K562 (cell line): ENCODE data around the gene FOXN3. TPM values are rescaled to one million over a fixed set of nuclear protein-coding genes. Genes with fewer than 3 reads are reported as not detected.

Experiments used
- ATAC-seq: fragments of 200-7000 bp; cut with Tn5 transposase; 3 replicates; pipeline ENCODE4 v1.9.1; 2020; ENCODE audit warnings: moderate library complexity
- BruUV-seq: library from RNA; stranded (reverse); fragments of 400-500 nt; replicated peaks from 2 replicates; lab custom pipeline; 2021; lab: Mats Ljungman, UMichigan
- CTCF ChIA-PET: fragments of 300-600 bp; formaldehyde crosslinking; extraction: SDS; loops from one replicate; lab custom pipeline; 2021; ENCODE audit warnings: low intra/inter-chr PET ratio; lab: Yijun Ruan, JAX
- POLR2A ChIA-PET: fragments of 300-600, 350-650 bp; sonication (Branson Sonifier 250); formaldehyde crosslinking; extraction: SDS; loops from one replicate; lab custom pipeline; 2021; ENCODE audit warnings: antibody characterized with exemption, inconsistent platforms; lab: Yijun Ruan, JAX
- DNase-seq, 4 experiments: peaks; one replicate each; pipeline versions ENCODE4 v3.0.0 to v3.0.0-alpha.2; 2011 to 2018; ENCODE audit warnings: low spot score in 3 of 4, mixed read lengths in 3 of 4; ENCODE audit errors: extremely low read depth in 1 of 4
- FAIRE-seq: peaks from 2 replicates; lab custom pipeline; 2011; peaks lifted over from hg19 to GRCh38; lab: Jason Lieb, UNC
- H2AFZ ChIP-seq: 2 replicates; pipeline ENCODE4 v1.6.0; 2011; ENCODE audit warnings: low read depth, low read length, control low read depth, inconsistent platforms
- H3K27ac ChIP-seq: fragments of 200-600 bp; 3 replicates; pipeline ENCODE4 v1.8.0; 2011; ENCODE audit warnings: low read depth, mild to moderate bottlenecking, control low read depth, inconsistent platforms, low read length, moderate library complexity, mixed read lengths; ENCODE audit errors: extremely low read depth
- H3K27me3 ChIP-seq, 2 experiments: fragments of 300-600 bp in 1 of 2; 2 replicates in 1 of 2; 3 replicates in 1 of 2; pipeline versions ENCODE4 v1.6.0 to v1.8.0; 2011; ENCODE audit warnings: inconsistent platforms in 2 of 2, low read length in 2 of 2, mild to moderate bottlenecking in 1 of 2, mixed read lengths in 1 of 2, moderate library complexity in 1 of 2; ENCODE audit not compliant: control insufficient read depth in 2 of 2, insufficient read depth in 2 of 2
- H3K36me3 ChIP-seq: fragments of 300-600 bp; 3 replicates; pipeline ENCODE4 v1.8.0; 2011; ENCODE audit warnings: mild to moderate bottlenecking, low read length, inconsistent platforms; ENCODE audit not compliant: control insufficient read depth, insufficient read depth
- H3K4me1 ChIP-seq, 2 experiments: fragments of 200-600 bp in 1 of 2; replicated peaks in 1 of 2; 2 replicates in 1 of 2; 3 replicates in 1 of 2; pipeline versions ENCODE4 v1.5.1 to v1.8.0; 2011; ENCODE audit warnings: inconsistent platforms in 2 of 2, low read length in 2 of 2, mild to moderate bottlenecking in 1 of 2, mixed read lengths in 1 of 2, moderate library complexity in 1 of 2; ENCODE audit not compliant: control insufficient read depth in 2 of 2, insufficient read depth in 2 of 2
- H3K4me2 ChIP-seq: 2 replicates; pipeline ENCODE4 v1.6.1; 2011; ENCODE audit warnings: low read length, control low read depth, inconsistent platforms, mixed read lengths; ENCODE audit not compliant: insufficient read depth
- H3K4me3 ChIP-seq: fragments of 200-600 bp; sonication (generic), shearing (Covaris generic); 2 replicates; pipeline ENCODE4 v1.5.1; 2016; ENCODE audit warnings: control low read depth, inconsistent platforms
- H3K79me2 ChIP-seq: fragments of 200-600 bp; 3 replicates; pipeline ENCODE4 v1.8.0; 2011; ENCODE audit warnings: low read length, inconsistent platforms; ENCODE audit not compliant: control insufficient read depth, insufficient read depth
- H3K9ac ChIP-seq, 2 experiments: 2 replicates each; pipeline versions ENCODE4 v1.6.0 to v1.6.1; 2011; ENCODE audit warnings: low read depth in 2 of 2, low read length in 2 of 2, control low read depth in 1 of 2, inconsistent platforms in 1 of 2, mild to moderate bottlenecking in 1 of 2, mixed read lengths in 1 of 2; ENCODE audit not compliant: insufficient read depth in 1 of 2
- H3K9me1 ChIP-seq: one replicate; pipeline ENCODE4 v1.6.0; 2011; ENCODE audit warnings: inconsistent platforms, mild to moderate bottlenecking, low read length, moderate library complexity; ENCODE audit not compliant: control insufficient read depth, insufficient read depth
- H3K9me3 ChIP-seq: replicated peaks from 2 replicates; pipeline ENCODE4 v1.5.1; 2011; ENCODE audit warnings: low read depth, low read length, inconsistent platforms; ENCODE audit not compliant: control insufficient read depth, insufficient read depth
- H4K20me1 ChIP-seq: replicated peaks from 2 replicates; pipeline ENCODE4 v1.6.1; 2011; ENCODE audit warnings: low read length, inconsistent platforms, mixed read lengths; ENCODE audit not compliant: control insufficient read depth, insufficient read depth
- BRD4 ChIP-seq: fragments of 200-600 bp; sonication (generic); IDR thresholded peaks from 2 replicates; pipeline ENCODE4 v1.6.1; 2017; ENCODE audit warnings: inconsistent platforms
- EGR1 ChIP-seq: fragments of 450-650 bp; conservative IDR thresholded peaks from 2 replicates; pipeline ENCODE4 v1.6.1; 2017; ENCODE audit warnings: mild to moderate bottlenecking
- FOXA3 ChIP-seq, 2 experiments: fragments of 450-650 bp in 1 of 2; sonication (generic) in 1 of 2; formaldehyde crosslinking; IDR thresholded peaks in 1 of 2; conservative IDR thresholded peaks in 1 of 2; 2 replicates each; pipeline versions ENCODE4 v1.4.0 to v1.8.0; 2020 to 2022; ENCODE audit warnings: mild to moderate bottlenecking in 2 of 2, missing genetic modification reagents in 1 of 2
- FOXK1 ChIP-seq: sonication (generic); formaldehyde crosslinking; IDR thresholded peaks from 2 replicates; pipeline ENCODE4 v1.8.0; 2022; ENCODE audit warnings: missing genetic modification reagents, mild to moderate bottlenecking, borderline replicate concordance
- STAT5B ChIP-seq: fragments of 250-450 bp; sonication (Bioruptor Pico); IDR thresholded peaks from 2 replicates; pipeline ENCODE4 v1.8.0; 2021; ENCODE audit warnings: mild to moderate bottlenecking, inconsistent platforms
- YBX1 ChIP-seq: fragments of 450-650 bp; IDR thresholded peaks from 2 replicates; pipeline ENCODE4 v1.7.1; 2016; ENCODE audit warnings: mild to moderate bottlenecking
- ZEB2 ChIP-seq: fragments of 450-650 bp; IDR thresholded peaks from 2 replicates; pipeline ENCODE4 v1.6.1; 2016
- ZNF134 ChIP-seq: fragments of 250-450 bp; sonication (Bioruptor Pico); conservative IDR thresholded peaks from 2 replicates; pipeline ENCODE4 v1.4.0; 2020
- ZNF140 ChIP-seq: fragments of 250-450 bp; sonication (Bioruptor Pico); IDR thresholded peaks from 2 replicates; pipeline ENCODE4 v1.8.0; 2021; ENCODE audit warnings: moderate library complexity, mild to moderate bottlenecking, inconsistent platforms
- ZNF41 ChIP-seq: fragments of 250-450 bp; sonication (Bioruptor Pico); conservative IDR thresholded peaks from 2 replicates; pipeline ENCODE4 v1.4.0; 2020; ENCODE audit warnings: mild to moderate bottlenecking
- ZNF444 ChIP-seq: fragments of 250-450 bp; sonication (Bioruptor Pico); IDR thresholded peaks from 2 replicates; pipeline ENCODE4 v1.4.0; 2020; ENCODE audit warnings: mild to moderate bottlenecking, moderate library complexity
- ZNF699 ChIP-seq: fragments of 250-450 bp; sonication (Bioruptor Pico); IDR thresholded peaks from 2 replicates; pipeline ENCODE4 v1.8.0; 2021; ENCODE audit warnings: mild to moderate bottlenecking, moderate library complexity; ENCODE audit not compliant: insufficient replicate concordance
- WGBS: fragments of 100-300 bp; shearing (Covaris generic); methylation state at CpG from one replicate; pipeline ENCODE4 v1.1.6; 2016; ENCODE audit warnings: low coverage, mixed read lengths; ENCODE audit not compliant: insufficient coverage; ENCODE audit errors: missing lambda C conversion rate; 5-methylcytosine and 5-hydroxymethylcytosine counted together
- in situ Hi-C: fragments of 300-500 bp; cut with MboI; formaldehyde crosslinking; loops from 4 replicates; pipeline ENCODE4 v1.15.0; 2018; ENCODE audit warnings: inconsistent platforms, mixed read lengths
- intact Hi-C: fragments of 100-400 bp; cut with micrococcal nuclease; formaldehyde crosslinking; loops from 2 replicates; pipeline ENCODE4 v1.14.2; 2022
- polyA plus RNA-seq, 8 experiments: library from polyadenylated mRNA; depleted of rRNA in 4 of 8; stranded (reverse) in 5 of 8; unstranded in 3 of 8; fragments of >200 nt; fragmentation: Nextera tagmentation in 2 of 8; fragmentation: Illumina TruSeq in 1 of 8; extraction: Ambion mirVana in 2 of 8; extraction: Trizol in 1 of 8; gene quantifications; 2 replicates each; pipeline versions ENCODE4 v1.2.1 to v1.2.3, GENCODE V29; 2011 to 2014; ENCODE audit warnings: inconsistent platforms in 1 of 8, missing spikeins in 1 of 8
- total RNA-seq, 7 experiments: library from RNA; depleted of rRNA in 6 of 7; stranded (reverse); fragments of >200 nt in 6 of 7; fragmentation: Illumina TruSeq in 2 of 7; extraction: Trizol in 2 of 7; gene quantifications; 2 replicates each; pipeline versions ENCODE4 v1.2.1 to v1.2.3, GENCODE V29; 2011 to 2021; ENCODE audit warnings: low replicate concordance in 1 of 7
- TF ChIP-seq, protein P1 (sequence below): sonication (generic); IDR thresholded peaks from 2 replicates; pipeline ENCODE4 v1.6.1; 2016
- TF ChIP-seq, protein P2 (sequence below): IDR thresholded peaks from 2 replicates; pipeline ENCODE4 v1.6.1; 2011; ENCODE audit not compliant: insufficient read length; ENCODE audit errors: extremely low read depth
- TF ChIP-seq, protein P3 (sequence below), 2 experiments: IDR thresholded peaks in 1 of 2; conservative IDR thresholded peaks in 1 of 2; 2 replicates each; pipeline ENCODE4 v1.6.1; 2016; ENCODE audit warnings: low read depth in 2 of 2, mild to moderate bottlenecking in 1 of 2, missing compliant biosample characterization in 1 of 2, missing genetic modification characterization in 1 of 2, moderate library complexity in 1 of 2

FOXN3 gene
- total and polyA plus RNA-seq, 9 of the 15 experiments (the other 6 are each of a cell fraction or from before 2014, with no cell fraction given): 0.07 to 1.3 (median 0.40) TPM

DNA sequence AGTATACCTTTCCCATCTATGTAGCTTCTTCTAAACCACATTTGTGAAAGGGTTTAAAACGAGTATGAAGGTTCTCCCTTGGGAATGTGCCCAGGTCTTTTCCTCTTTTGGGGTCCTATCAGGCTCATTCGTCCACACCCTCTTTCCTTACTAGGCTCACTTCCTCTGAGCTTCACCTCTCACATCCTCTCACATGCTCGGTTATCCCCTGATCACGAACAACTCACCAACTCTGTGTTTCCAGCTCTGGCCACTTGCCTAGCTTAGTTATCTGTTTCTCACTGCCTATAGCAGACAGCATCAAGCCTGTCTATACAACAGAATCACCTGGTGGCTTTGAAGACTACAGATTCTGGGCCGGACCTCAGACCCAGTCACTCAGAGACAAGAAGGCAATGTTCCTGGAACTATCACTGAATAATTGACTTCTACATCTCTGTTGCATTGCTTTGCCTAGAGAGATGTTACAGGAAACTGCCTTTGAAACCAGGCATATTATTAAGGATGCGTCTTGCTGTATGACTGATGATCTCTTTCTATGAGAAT is 158.2 kb downstream of the FOXN3 start:
- POLR2A ChIA-PET: no interaction called here
- DNase-seq: no peak
- H3K9me1 ChIP-seq: no peaks in the 10 kb centered on the region
- H3K36me3 ChIP-seq: no peaks in the 10 kb centered on the region
- H3K27me3 ChIP-seq: peaks cover 2 to 22% of the 10 kb centered on the region in 2 experiments; a peak in 2 of 5 replicates
- in situ Hi-C loops: no loop called here
- no peaks in the 10 kb centered on the region for H3K4me1 ChIP-seq
- no peak overlapping the region for H3K4me2 ChIP-seq
- WGBS: 0% methylated on average over 6 of the region's 6 CpGs
- no peak overlapping the region for H2AFZ ChIP-seq
- no peak overlapping the region for H3K27ac ChIP-seq
- TF ChIP-seq STAT5B (CRISPR knock-in tag) (no peak), YBX1 (no peak), ZNF41 (CRISPR knock-in tag) (no peak), ZNF444 (CRISPR knock-in tag) (no peak), ZNF140 (CRISPR knock-in tag) (no peak), BRD4 (no peak), ZNF699 (CRISPR knock-in tag) (no peak), FOXK1 (CRISPR knock-in tag) (no peak), FOXA3 (CRISPR knock-in tag; conservative IDR thresholded peaks at IDR 0.05 in 1 of 2, IDR thresholded peaks at IDR 0.05 in 1 of 2) (no peak), EGR1 (no peak), ZNF134 (CRISPR knock-in tag) (no peak), ZEB2 (no peak)
- TF ChIP-seq, protein P1, sequence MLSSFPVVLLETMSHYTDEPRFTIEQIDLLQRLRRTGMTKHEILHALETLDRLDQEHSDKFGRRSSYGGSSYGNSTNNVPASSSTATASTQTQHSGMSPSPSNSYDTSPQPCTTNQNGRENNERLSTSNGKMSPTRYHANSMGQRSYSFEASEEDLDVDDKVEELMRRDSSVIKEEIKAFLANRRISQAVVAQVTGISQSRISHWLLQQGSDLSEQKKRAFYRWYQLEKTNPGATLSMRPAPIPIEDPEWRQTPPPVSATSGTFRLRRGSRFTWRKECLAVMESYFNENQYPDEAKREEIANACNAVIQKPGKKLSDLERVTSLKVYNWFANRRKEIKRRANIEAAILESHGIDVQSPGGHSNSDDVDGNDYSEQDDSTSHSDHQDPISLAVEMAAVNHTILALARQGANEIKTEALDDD: no peak
- TF ChIP-seq, protein P2, sequence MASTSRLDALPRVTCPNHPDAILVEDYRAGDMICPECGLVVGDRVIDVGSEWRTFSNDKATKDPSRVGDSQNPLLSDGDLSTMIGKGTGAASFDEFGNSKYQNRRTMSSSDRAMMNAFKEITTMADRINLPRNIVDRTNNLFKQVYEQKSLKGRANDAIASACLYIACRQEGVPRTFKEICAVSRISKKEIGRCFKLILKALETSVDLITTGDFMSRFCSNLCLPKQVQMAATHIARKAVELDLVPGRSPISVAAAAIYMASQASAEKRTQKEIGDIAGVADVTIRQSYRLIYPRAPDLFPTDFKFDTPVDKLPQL: no peak
- TF ChIP-seq, protein P3, sequence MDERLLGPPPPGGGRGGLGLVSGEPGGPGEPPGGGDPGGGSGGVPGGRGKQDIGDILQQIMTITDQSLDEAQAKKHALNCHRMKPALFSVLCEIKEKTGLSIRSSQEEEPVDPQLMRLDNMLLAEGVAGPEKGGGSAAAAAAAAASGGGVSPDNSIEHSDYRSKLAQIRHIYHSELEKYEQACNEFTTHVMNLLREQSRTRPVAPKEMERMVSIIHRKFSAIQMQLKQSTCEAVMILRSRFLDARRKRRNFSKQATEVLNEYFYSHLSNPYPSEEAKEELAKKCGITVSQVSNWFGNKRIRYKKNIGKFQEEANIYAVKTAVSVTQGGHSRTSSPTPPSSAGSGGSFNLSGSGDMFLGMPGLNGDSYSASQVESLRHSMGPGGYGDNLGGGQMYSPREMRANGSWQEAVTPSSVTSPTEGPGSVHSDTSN (CRISPR knock-in tag; IDR thresholded peaks at IDR 0.05; ENCODE audit: low read depth): no peak
- TF ChIP-seq, protein P3 (tag; conservative IDR thresholded peaks at IDR 0.05; ENCODE audit: low read depth): no peak
- TF ChIP-seq, all 486 proteins: peak for 0
- CTCF ChIA-PET: no interaction called here
- intact Hi-C loops: no loop called here
- Histone ChIP-seq H4K20me1 (no peaks in the 10 kb centered on the region), H3K9me3 (no peaks in the 10 kb centered on the region), H3K4me3 (no peak overlapping the region), H3K9ac (no peak overlapping the region), H3K79me2 (no peaks in the 10 kb centered on the region)
- ATAC-seq (no peak), FAIRE-seq (no peak)
- no TSS peak for BruUV-seq
